HepG2 (cell line): Measurements from ENCODE around the gene MTSS2. TPM values are rescaled to one million over a fixed set of nuclear protein-coding genes. Genes with fewer than 3 reads are reported as not detected.

Source experiments
- CCDC6 ChIP-seq: sonication (generic); formaldehyde crosslinking; IDR thresholded peaks from 2 replicates; pipeline ENCODE4 v1.8.1; 2022; ENCODE audit warnings: mild to moderate bottlenecking, missing genetic modification reagents, moderate library complexity
- FOXA3 ChIP-seq: IDR thresholded peaks from 2 replicates; pipeline ENCODE4 v1.6.1; 2016; ENCODE audit warnings: missing genetic modification reagents, missing compliant biosample characterization
- KDM2A ChIP-seq: sonication (generic); formaldehyde crosslinking; IDR thresholded peaks from 2 replicates; pipeline ENCODE4 v1.4.0; 2020; ENCODE audit warnings: low read depth, missing genetic modification reagents, borderline replicate concordance
- KLF15 ChIP-seq: sonication (generic); formaldehyde crosslinking; IDR thresholded peaks from 2 replicates; pipeline ENCODE4 v1.8.1; 2023; ENCODE audit warnings: borderline replicate concordance, mild to moderate bottlenecking, inconsistent platforms, missing genetic modification reagents, mixed read lengths
- MATR3 ChIP-seq: sonication (generic); formaldehyde crosslinking; IDR thresholded peaks from 2 replicates; pipeline ENCODE4 v1.4.0; 2020; ENCODE audit warnings: missing genetic modification reagents
- NCOA2 ChIP-seq: sonication (generic); formaldehyde crosslinking; IDR thresholded peaks from 2 replicates; pipeline ENCODE4 v1.8.0; 2022; ENCODE audit warnings: inconsistent platforms
- NONO ChIP-seq, 2 experiments: fragments of 450-650 bp in 1 of 2; sonication (generic) in 1 of 2; formaldehyde crosslinking in 1 of 2; IDR thresholded peaks in 1 of 2; conservative IDR thresholded peaks in 1 of 2; 2 replicates each; pipeline versions ENCODE4 v1.6.1 to v1.8.0; 2017 to 2022; ENCODE audit warnings: mild to moderate bottlenecking in 1 of 2, missing genetic modification reagents in 1 of 2, moderate library complexity in 1 of 2
- ONECUT2 ChIP-seq: sonication (generic); formaldehyde crosslinking; IDR thresholded peaks from 2 replicates; pipeline ENCODE4 v1.4.0; 2020; ENCODE audit warnings: missing genetic modification reagents
- RBFOX2 ChIP-seq: fragments of 200-400 bp; formaldehyde crosslinking; IDR thresholded peaks from 2 replicates; pipeline ENCODE4 v1.6.1; 2017; ENCODE audit warnings: low read depth, mild to moderate bottlenecking, low read length
- RELA ChIP-seq: sonication (generic); formaldehyde crosslinking; IDR thresholded peaks from 2 replicates; pipeline ENCODE4 v1.4.0; 2020; ENCODE audit warnings: missing genetic modification reagents
- SOX6 ChIP-seq, 2 experiments: fragments of 450-650 bp in 1 of 2; sonication (generic) in 1 of 2; formaldehyde crosslinking in 1 of 2; IDR thresholded peaks; 2 replicates each; pipeline versions ENCODE4 v1.4.0 to v1.6.1; 2017 to 2020; ENCODE audit warnings: antibody characterized with exemption in 1 of 2, mild to moderate bottlenecking in 1 of 2, missing genetic modification reagents in 1 of 2
- TBX2 ChIP-seq: sonication (generic); formaldehyde crosslinking; IDR thresholded peaks from 2 replicates; pipeline ENCODE4 v1.5.0; 2020; ENCODE audit warnings: missing genetic modification reagents, mild to moderate bottlenecking, borderline replicate concordance
- THYN1 ChIP-seq: sonication (generic); formaldehyde crosslinking; IDR thresholded peaks from 2 replicates; pipeline ENCODE4 v1.8.1; 2023; ENCODE audit warnings: low read depth, mild to moderate bottlenecking, moderate library complexity, missing genetic modification reagents, borderline replicate concordance
- ZFP62 ChIP-seq: sonication (generic); formaldehyde crosslinking; IDR thresholded peaks from 2 replicates; pipeline ENCODE4 v1.4.0; 2020; ENCODE audit warnings: missing genetic modification reagents
- ZFY ChIP-seq: sonication (generic); formaldehyde crosslinking; IDR thresholded peaks from 2 replicates; pipeline ENCODE4 v1.4.0; 2020; ENCODE audit warnings: missing genetic modification reagents
- ZKSCAN1 ChIP-seq: fragments of 150-350 bp; IDR thresholded peaks from 2 replicates; pipeline ENCODE4 v1.6.1; 2014; ENCODE audit warnings: low read length
- ZNF430 ChIP-seq: sonication (generic); formaldehyde crosslinking; IDR thresholded peaks from 2 replicates; pipeline ENCODE4 v1.9.0; 2021; ENCODE audit warnings: mild to moderate bottlenecking, missing genetic modification reagents
- ZNF549 ChIP-seq: sonication (generic); formaldehyde crosslinking; IDR thresholded peaks from 2 replicates; pipeline ENCODE4 v1.5.0; 2020; ENCODE audit warnings: missing genetic modification reagents
- ZNF569 ChIP-seq: sonication (generic); formaldehyde crosslinking; IDR thresholded peaks from 2 replicates; pipeline ENCODE4 v1.5.0; 2020; ENCODE audit warnings: mild to moderate bottlenecking, missing genetic modification reagents, moderate library complexity, borderline replicate concordance
- ZNF605 ChIP-seq: sonication (generic); formaldehyde crosslinking; IDR thresholded peaks from 2 replicates; pipeline ENCODE4 v1.8.0; 2022; ENCODE audit warnings: mild to moderate bottlenecking, missing genetic modification reagents
- ZNF607 ChIP-seq: sonication (generic); formaldehyde crosslinking; IDR thresholded peaks from 2 replicates; pipeline ENCODE4 v1.5.1; 2020; ENCODE audit warnings: missing genetic modification reagents, mild to moderate bottlenecking, borderline replicate concordance
- ZNF709 ChIP-seq: sonication (generic); formaldehyde crosslinking; IDR thresholded peaks from 2 replicates; pipeline ENCODE4 v1.5.0; 2020; ENCODE audit warnings: mild to moderate bottlenecking, missing genetic modification reagents
- ZNF788 ChIP-seq: sonication (generic); formaldehyde crosslinking; IDR thresholded peaks from 2 replicates; pipeline ENCODE4 v1.5.0; 2020; ENCODE audit warnings: mild to moderate bottlenecking, missing genetic modification reagents, borderline replicate concordance
- polyA plus RNA-seq, 8 experiments: library from polyadenylated mRNA; depleted of rRNA in 3 of 8; stranded (reverse) in 7 of 8; unstranded in 1 of 8; fragments of >200 nt; fragmentation: Illumina TruSeq in 4 of 8; extraction: Trizol in 4 of 8; gene quantifications; 2 replicates each; pipeline versions ENCODE4 v1.2.1 to v1.2.3, GENCODE V29; 2011 to 2016; ENCODE audit warnings: low read depth in 4 of 8, missing spikeins in 1 of 8, mixed read lengths in 1 of 8; ENCODE audit not compliant: insufficient read depth in 1 of 8
- total RNA-seq, 5 experiments: library from RNA; depleted of rRNA; stranded (reverse); fragments of >200 nt; fragmentation: Illumina TruSeq; extraction: Trizol; gene quantifications; 2 replicates each; pipeline ENCODE4 v1.2.3, GENCODE V29; 2016; ENCODE audit warnings: low read depth in 1 of 5
- TF ChIP-seq, protein P1 (sequence below): IDR thresholded peaks from 2 replicates; pipeline ENCODE4 v1.6.1; 2016; ENCODE audit warnings: control low read depth
- TF ChIP-seq, protein P2 (sequence below): sonication (generic); formaldehyde crosslinking; conservative IDR thresholded peaks from 2 replicates; pipeline ENCODE4 v1.4.0; 2020; ENCODE audit warnings: mild to moderate bottlenecking, missing genetic modification reagents, moderate library complexity

Gene MTSS2
- total and polyA plus RNA-seq, 2 of the 13 experiments (the other 11 are each of a cell fraction or from before 2014, with no cell fraction given): 132 to 242 TPM

DNA sequence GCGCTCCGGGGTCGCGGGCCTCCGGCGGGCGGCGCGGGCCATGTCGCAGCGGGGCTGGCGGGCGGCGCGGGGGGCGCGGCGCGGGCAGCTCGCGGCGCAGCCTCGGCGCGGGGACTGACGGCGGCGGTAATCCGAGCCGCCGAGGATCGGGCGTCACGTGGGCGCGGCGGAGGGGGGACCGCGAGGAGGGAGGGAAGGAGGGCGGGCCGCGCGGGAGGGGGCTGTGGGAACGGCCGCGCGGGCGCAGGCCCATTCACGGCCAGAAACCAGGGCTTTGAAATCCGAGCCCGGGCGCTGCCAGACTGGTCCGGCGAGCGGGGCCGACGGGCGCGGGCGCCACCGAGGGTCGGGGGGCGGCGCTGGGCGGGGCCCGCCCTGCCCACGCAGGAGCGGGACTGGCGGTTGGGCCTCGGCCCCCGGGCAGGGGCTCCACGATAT lies at the start of gene MTSS2 (continued):
- TF ChIP-seq ZNF788 (CRISPR knock-in tag): peak; percentile 56; the same call in 1 of the 2 replicates
- TF ChIP-seq ZNF549 (CRISPR knock-in tag): no peak
- peak; percentile 82; the same call in 1 of the 2 replicates for TF ChIP-seq KDM2A (CRISPR knock-in tag)
- no peak; the same call in none of the 2 replicates for TF ChIP-seq CCDC6 (CRISPR knock-in tag)
- TF ChIP-seq NCOA2: peak; percentile 33; the same call in 1 of the 2 replicates
- TF ChIP-seq RELA (CRISPR knock-in tag): peak; percentile 56; the same call in 1 of the 2 replicates
- TF ChIP-seq, protein P1, sequence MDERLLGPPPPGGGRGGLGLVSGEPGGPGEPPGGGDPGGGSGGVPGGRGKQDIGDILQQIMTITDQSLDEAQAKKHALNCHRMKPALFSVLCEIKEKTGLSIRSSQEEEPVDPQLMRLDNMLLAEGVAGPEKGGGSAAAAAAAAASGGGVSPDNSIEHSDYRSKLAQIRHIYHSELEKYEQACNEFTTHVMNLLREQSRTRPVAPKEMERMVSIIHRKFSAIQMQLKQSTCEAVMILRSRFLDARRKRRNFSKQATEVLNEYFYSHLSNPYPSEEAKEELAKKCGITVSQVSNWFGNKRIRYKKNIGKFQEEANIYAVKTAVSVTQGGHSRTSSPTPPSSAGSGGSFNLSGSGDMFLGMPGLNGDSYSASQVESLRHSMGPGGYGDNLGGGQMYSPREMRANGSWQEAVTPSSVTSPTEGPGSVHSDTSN (CRISPR knock-in tag): no peak
- peak; percentile 79 for TF ChIP-seq ZNF430 (CRISPR knock-in tag)
- no peak for TF ChIP-seq ZNF569 (CRISPR knock-in tag)
- 0 out of 2 replicates have a peak, but pooled peaks have one; percentile 34 for TF ChIP-seq KLF15 (CRISPR knock-in tag)
- no peak for TF ChIP-seq ZNF709 (CRISPR knock-in tag)
- TF ChIP-seq NONO (IDR thresholded peaks at IDR 0.05): no peak
- TF ChIP-seq NONO (CRISPR knock-in tag; conservative IDR thresholded peaks at IDR 0.05): peak; percentile 81; the same call in 1 of the 2 replicates
- TF ChIP-seq, protein P2, sequence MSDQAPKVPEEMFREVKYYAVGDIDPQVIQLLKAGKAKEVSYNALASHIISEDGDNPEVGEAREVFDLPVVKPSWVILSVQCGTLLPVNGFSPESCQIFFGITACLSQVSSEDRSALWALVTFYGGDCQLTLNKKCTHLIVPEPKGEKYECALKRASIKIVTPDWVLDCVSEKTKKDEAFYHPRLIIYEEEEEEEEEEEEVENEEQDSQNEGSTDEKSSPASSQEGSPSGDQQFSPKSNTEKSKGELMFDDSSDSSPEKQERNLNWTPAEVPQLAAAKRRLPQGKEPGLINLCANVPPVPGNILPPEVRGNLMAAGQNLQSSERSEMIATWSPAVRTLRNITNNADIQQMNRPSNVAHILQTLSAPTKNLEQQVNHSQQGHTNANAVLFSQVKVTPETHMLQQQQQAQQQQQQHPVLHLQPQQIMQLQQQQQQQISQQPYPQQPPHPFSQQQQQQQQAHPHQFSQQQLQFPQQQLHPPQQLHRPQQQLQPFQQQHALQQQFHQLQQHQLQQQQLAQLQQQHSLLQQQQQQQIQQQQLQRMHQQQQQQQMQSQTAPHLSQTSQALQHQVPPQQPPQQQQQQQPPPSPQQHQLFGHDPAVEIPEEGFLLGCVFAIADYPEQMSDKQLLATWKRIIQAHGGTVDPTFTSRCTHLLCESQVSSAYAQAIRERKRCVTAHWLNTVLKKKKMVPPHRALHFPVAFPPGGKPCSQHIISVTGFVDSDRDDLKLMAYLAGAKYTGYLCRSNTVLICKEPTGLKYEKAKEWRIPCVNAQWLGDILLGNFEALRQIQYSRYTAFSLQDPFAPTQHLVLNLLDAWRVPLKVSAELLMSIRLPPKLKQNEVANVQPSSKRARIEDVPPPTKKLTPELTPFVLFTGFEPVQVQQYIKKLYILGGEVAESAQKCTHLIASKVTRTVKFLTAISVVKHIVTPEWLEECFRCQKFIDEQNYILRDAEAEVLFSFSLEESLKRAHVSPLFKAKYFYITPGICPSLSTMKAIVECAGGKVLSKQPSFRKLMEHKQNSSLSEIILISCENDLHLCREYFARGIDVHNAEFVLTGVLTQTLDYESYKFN (CRISPR knock-in tag): 0 out of 2 replicates have a peak, but pooled peaks have one; percentile 45
- TF ChIP-seq RBFOX2: peak; percentile 69; the same call in 1 of the 2 replicates
- no peak for TF ChIP-seq ZKSCAN1
- TF ChIP-seq MATR3 (CRISPR knock-in tag): no peak
- TF ChIP-seq THYN1: no peak
- TF ChIP-seq SOX6 (IDR thresholded peaks at IDR 0.05): no peak
- no peak; the same call in 1 of the 2 replicates for TF ChIP-seq SOX6 (CRISPR knock-in tag; IDR thresholded peaks at IDR 0.05)
- TF ChIP-seq ZFY (CRISPR knock-in tag): peak; percentile 67
- TF ChIP-seq FOXA3: peak; percentile 51
- no peak for TF ChIP-seq ONECUT2
- 0 out of 2 replicates have a peak, but pooled peaks have one; percentile 61 for TF ChIP-seq ZNF607 (CRISPR knock-in tag)
- TF ChIP-seq TBX2 (CRISPR knock-in tag): peak; percentile 73; the same call in 1 of the 2 replicates
- no peak for TF ChIP-seq ZFP62 (CRISPR knock-in tag)
- TF ChIP-seq ZNF605 (CRISPR knock-in tag): no peak
